GM12872 (cell line): Measurements from ENCODE around the gene ASTN2.

ENCODE experiments used
- CTCF ChIP-seq: IDR thresholded peaks from 3 replicates; pipeline ENCODE4 v1.5.1; 2011; ENCODE audit warnings: low read depth, mild to moderate bottlenecking, low read length, moderate library complexity; ENCODE audit not compliant: insufficient read depth

The ASTN2 gene

DNA sequence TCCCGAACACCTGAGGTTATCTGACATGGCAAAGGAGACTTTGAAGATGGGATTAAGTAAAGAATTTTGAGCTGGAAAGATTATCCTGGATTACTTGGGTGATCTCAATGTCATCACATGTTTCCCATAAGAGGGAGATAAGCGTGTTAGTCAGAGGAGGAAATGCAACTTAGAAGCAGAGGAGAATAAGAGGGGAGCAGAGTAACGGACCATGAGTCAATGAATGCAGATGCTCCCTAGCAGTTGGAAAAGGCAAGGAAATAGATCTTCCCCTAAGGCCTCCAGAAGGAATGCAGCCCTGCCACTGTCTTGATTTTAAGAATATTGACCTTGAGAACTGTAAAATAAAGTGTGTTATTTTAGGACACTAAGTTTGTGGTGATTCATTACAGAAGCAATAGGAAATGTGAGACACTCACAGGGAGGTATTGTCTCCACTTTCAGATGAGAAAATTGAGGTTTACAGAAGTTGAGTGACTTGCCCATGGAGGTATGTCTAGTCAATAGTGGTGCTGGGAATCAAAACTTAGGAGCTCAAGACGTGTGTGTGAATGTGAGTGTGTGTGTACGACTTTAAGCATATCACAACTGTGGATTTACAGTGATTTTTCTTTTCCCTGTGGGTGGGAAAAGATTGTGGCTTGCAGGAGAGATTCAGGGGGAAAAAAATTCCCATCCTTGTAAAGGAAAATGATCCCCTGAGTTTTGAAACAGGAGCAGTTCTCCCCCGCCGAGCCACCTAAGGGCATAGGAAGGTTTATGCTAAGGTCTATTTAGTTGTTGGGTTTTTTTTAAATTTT is 602.4 kb downstream of the ASTN2 start:
- TF ChIP-seq CTCF = no peak

GRCh38 chr9:116809656-116810055 is 605.2 kb downstream of the ASTN2 start:
- no peak for TF ChIP-seq CTCF

DNA sequence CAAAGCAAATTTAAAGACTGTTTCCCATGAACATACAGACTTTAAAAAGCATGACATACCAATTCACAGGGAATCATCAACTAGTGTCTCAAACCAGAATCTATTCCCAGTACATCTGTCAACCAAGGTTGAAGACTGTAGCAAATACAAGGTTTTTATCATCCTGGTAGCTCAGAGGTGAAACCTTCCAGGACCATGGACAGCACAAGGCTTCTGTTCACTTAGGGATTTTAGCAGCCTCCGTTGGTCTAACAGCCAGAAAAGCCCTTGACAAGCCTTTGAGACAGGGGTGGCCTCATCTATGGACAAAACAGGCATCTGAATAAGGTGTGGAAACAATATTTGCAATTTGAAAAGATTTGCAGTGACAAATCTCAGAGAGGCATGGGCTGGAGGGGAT is 608.8 kb downstream of the ASTN2 start:
- no peak for TF ChIP-seq CTCF

- TF ChIP-seq CTCF = no peak
Observed at GRCh38 chr9:116800885-116801284, 614.0 kb downstream of the ASTN2 start.

DNA sequence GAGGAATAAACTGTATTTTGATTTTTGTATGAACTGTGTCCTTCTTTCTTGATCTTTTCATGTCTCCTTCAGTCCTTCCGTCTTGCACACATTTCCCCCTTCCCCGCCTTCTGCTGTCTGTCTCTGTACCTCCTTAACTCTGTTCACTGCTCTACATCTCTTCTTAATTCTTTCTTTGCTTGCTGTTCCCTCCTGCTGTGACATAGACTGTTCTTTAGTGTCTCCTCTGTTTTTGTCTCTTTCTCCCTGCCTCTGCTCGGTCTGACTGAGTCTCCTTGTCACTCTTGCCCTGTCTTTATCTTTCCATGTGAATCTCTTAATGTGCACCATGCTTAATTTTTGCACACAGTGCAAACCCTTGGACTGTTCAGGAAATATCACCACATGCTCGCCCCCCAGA is 614.8 kb downstream of the ASTN2 start:
- TF ChIP-seq CTCF = no peak

DNA sequence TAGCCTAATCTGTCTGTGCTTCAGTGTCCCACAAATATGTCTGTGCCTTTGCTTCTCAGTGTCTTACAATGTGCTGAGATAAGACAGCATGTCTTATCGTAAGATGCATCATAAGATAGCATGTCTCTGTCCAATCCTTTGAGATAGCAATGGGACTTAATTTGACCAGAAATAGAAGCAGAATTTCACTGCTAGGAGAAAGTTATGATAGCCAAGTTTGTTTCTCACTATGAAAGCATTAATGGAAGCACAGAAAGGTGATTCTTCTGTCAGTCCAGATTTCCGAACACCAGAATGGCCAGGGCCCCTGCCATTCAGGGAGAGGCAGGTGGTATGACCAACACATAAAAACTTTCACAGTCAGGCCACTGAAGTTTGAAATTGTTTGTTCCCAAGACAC is 616.3 kb downstream of the ASTN2 start:
- no peak for TF ChIP-seq CTCF

DNA sequence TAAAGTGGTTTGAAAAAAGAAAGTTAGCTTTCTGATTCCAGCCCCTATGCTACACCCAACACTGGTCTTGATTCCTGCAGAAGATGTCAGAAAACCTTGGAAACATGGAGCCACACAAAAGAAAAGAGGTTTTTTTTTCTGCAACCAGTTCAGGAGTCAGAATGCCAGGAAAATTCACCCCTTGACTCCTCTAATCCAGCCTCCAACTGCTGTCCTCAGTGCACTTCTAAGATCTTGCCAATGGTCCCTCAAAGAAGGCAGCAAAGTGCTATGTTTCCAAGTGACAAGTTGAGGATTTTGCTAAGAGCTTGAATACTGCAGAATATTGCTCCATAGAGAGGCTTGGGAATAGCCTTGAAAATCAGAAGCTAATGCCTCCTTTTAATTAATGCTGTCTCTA is 617.6 kb downstream of the ASTN2 start:
- no peak for TF ChIP-seq CTCF
